ENCODE measurements around the gene LOXL3.

The LOXL3 gene

DNA sequence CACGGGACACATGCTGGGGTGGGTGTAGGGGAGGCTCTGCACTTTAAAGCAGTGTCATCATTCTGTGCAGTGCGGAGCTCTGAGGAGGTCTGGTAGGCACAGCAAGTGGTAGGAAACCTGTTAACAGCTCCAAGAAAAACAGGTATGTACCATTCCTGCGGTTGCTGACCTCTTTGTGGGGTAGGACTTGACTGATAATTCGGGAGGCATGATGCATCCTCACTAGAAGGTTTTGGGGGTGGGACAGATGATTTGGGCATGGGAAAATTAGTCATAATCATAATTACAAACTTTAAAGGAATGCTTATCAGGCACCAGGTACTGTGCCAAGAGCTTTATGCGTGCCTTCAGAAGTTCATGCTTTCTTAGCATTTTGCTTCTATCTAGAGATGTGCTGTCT, 10.5 kb upstream of the LOXL3 start (continued):
- TF ChIP-seq, protein P1, sequence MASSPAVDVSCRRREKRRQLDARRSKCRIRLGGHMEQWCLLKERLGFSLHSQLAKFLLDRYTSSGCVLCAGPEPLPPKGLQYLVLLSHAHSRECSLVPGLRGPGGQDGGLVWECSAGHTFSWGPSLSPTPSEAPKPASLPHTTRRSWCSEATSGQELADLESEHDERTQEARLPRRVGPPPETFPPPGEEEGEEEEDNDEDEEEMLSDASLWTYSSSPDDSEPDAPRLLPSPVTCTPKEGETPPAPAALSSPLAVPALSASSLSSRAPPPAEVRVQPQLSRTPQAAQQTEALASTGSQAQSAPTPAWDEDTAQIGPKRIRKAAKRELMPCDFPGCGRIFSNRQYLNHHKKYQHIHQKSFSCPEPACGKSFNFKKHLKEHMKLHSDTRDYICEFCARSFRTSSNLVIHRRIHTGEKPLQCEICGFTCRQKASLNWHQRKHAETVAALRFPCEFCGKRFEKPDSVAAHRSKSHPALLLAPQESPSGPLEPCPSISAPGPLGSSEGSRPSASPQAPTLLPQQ (tag by site-specific recombination; IDR thresholded peaks at IDR 0.05) = no peak
- TF ChIP-seq ZNF341 (tag by site-specific recombination; IDR thresholded peaks at IDR 0.05; ENCODE audit: low read depth) = no peak
- no peak for TF ChIP-seq ZNF416 (tag by site-specific recombination; IDR thresholded peaks at IDR 0.05)
- TF ChIP-seq ZNF121 (tag by site-specific recombination; IDR thresholded peaks at IDR 0.05) = no peak
- TF ChIP-seq, protein P2, sequence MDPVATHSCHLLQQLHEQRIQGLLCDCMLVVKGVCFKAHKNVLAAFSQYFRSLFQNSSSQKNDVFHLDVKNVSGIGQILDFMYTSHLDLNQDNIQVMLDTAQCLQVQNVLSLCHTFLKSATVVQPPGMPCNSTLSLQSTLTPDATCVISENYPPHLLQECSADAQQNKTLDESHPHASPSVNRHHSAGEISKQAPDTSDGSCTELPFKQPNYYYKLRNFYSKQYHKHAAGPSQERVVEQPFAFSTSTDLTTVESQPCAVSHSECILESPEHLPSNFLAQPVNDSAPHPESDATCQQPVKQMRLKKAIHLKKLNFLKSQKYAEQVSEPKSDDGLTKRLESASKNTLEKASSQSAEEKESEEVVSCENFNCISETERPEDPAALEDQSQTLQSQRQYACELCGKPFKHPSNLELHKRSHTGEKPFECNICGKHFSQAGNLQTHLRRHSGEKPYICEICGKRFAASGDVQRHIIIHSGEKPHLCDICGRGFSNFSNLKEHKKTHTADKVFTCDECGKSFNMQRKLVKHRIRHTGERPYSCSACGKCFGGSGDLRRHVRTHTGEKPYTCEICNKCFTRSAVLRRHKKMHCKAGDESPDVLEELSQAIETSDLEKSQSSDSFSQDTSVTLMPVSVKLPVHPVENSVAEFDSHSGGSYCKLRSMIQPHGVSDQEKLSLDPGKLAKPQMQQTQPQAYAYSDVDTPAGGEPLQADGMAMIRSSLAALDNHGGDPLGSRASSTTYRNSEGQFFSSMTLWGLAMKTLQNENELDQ (tag by site-specific recombination; IDR thresholded peaks at IDR 0.05; ENCODE audit: low read depth) = no peak
- no peak for TF ChIP-seq ZNF140 (tag by site-specific recombination; IDR thresholded peaks at IDR 0.05)
- TF ChIP-seq, protein P3, sequence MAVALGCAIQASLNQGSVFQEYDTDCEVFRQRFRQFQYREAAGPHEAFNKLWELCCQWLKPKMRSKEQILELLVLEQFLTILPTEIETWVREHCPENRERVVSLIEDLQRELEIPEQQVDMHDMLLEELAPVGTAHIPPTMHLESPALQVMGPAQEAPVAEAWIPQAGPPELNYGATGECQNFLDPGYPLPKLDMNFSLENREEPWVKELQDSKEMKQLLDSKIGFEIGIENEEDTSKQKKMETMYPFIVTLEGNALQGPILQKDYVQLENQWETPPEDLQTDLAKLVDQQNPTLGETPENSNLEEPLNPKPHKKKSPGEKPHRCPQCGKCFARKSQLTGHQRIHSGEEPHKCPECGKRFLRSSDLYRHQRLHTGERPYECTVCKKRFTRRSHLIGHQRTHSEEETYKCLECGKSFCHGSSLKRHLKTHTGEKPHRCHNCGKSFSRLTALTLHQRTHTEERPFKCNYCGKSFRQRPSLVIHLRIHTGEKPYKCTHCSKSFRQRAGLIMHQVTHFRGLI (tag by site-specific recombination; IDR thresholded peaks at IDR 0.05) = no peak
- no peak for TF ChIP-seq ZNF596 (tag by site-specific recombination; IDR thresholded peaks at IDR 0.05)
- peak; percentile 97 for TF ChIP-seq GLIS1 (tag by site-specific recombination; IDR thresholded peaks at IDR 0.05)
- no peak for TF ChIP-seq ZNF23 (tag by site-specific recombination; IDR thresholded peaks at IDR 0.05; ENCODE audit: borderline replicate concordance)
- peak; percentile 27; the same call in 1 of the 2 replicates for TF ChIP-seq ZIC2 (tag by site-specific recombination; IDR thresholded peaks at IDR 0.05)
- TF ChIP-seq, protein P4, sequence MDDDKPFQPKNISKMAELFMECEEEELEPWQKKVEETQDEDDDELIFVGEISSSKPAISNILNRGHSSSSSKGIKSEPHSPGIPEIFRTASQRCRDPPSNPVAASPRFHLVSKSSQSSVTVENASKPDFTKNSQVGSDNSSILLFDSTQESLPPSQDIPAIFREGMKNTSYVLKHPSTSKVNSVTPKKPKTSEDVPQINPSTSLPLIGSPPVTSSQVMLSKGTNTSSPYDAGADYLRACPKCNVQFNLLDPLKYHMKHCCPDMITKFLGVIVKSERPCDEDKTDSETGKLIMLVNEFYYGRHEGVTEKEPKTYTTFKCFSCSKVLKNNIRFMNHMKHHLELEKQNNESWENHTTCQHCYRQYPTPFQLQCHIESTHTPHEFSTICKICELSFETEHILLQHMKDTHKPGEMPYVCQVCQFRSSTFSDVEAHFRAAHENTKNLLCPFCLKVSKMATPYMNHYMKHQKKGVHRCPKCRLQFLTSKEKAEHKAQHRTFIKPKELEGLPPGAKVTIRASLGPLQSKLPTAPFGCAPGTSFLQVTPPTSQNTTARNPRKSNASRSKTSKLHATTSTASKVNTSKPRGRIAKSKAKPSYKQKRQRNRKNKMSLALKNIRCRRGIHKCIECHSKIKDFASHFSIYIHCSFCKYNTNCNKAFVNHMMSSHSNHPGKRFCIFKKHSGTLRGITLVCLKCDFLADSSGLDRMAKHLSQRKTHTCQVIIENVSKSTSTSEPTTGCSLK (tag by site-specific recombination; IDR thresholded peaks at IDR 0.05) = no peak
- no peak for TF ChIP-seq ZNF366 (tag by site-specific recombination; conservative IDR thresholded peaks at IDR 0.05)
- TF ChIP-seq ZNF791 (tag by site-specific recombination; IDR thresholded peaks at IDR 0.05) = no peak
- TF ChIP-seq ZNF701 (tag by site-specific recombination; IDR thresholded peaks at IDR 0.05) = no peak

DNA sequence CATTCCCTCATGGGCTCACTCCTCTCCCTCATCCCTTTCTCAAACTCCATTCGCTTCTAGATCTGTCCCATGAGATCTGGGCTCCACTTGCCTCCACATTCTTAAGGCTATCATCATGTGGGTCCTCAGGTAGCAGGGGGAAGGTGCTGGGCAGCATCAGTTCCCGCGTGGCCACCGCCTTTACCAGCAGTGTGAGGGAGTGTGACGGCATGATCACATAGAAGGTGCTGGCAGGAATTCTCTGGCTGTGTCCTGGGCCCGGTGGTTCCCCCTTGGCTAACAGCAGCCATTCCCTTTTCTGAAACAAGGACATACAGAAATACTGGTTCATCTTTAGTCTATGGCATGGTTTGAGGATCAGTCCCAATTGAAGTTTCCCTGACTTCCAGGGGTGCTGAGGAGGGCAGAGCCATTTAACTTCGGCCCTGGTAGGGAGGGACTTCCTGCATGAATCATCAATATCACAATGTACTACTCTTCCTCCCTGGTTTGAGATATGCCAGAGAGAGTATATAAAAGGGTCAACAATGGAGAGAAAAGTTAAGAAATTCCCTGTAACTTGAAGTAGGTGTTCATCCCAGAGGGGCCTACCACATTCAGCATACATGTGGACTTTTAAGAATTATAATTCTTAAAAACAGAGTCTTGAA, 8.5 kb upstream of the LOXL3 start:
- Histone ChIP-seq H3K27ac (ENCODE audit: extremely low read depth, low read depth, low read length) (no peak overlapping the region), H3K9me3 (ENCODE audit: control insufficient read depth, insufficient read depth, low read depth, low read length) (no peaks in the 10 kb centered on the region), H3K4me1 (ENCODE audit: control insufficient read depth, insufficient read depth, low read length) (no peaks in the 10 kb centered on the region), H3K4me3 (ENCODE audit: low read depth, low read length) (no peak overlapping the region), H3K36me3 (ENCODE audit: control insufficient read depth in 2 of 2, insufficient read depth in 1 of 2, low read length in 2 of 2) (no peaks in the 10 kb centered on the region)
- TF ChIP-seq GLIS2 (tag by site-specific recombination; IDR thresholded peaks at IDR 0.05) (no peak), ZBTB17 (tag by site-specific recombination; IDR thresholded peaks at IDR 0.05) (0 out of 2 replicates have a peak, but pooled peaks have one; percentile 5), REPIN1 (tag by site-specific recombination; IDR thresholded peaks at IDR 0.05; ENCODE audit: low read depth) (no peak)
- TF ChIP-seq, protein P5, sequence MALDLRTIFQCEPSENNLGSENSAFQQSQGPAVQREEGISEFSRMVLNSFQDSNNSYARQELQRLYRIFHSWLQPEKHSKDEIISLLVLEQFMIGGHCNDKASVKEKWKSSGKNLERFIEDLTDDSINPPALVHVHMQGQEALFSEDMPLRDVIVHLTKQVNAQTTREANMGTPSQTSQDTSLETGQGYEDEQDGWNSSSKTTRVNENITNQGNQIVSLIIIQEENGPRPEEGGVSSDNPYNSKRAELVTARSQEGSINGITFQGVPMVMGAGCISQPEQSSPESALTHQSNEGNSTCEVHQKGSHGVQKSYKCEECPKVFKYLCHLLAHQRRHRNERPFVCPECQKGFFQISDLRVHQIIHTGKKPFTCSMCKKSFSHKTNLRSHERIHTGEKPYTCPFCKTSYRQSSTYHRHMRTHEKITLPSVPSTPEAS (tag by site-specific recombination; IDR thresholded peaks at IDR 0.05) = no peak
- ChIA-PET POLR2A (no interaction called here), CTCF (no interaction called here)
